ENCODE results near the gene DLGAP1. TPM values are rescaled to one million over a fixed set of nuclear protein-coding genes. Genes with fewer than 3 reads are reported as not detected.
A peak's percentile ranks its signal among the peaks of the same experiment; 100 is the strongest.
"Not testable (repeated sequence)": the region's sequence is repeated elsewhere in the genome, so short reads cannot be mapped to it uniquely, and the experiment has no call there.

Gene DLGAP1
- total RNA-seq, 1 donor from 2014 or later, result 2.0 TPM

DNA sequence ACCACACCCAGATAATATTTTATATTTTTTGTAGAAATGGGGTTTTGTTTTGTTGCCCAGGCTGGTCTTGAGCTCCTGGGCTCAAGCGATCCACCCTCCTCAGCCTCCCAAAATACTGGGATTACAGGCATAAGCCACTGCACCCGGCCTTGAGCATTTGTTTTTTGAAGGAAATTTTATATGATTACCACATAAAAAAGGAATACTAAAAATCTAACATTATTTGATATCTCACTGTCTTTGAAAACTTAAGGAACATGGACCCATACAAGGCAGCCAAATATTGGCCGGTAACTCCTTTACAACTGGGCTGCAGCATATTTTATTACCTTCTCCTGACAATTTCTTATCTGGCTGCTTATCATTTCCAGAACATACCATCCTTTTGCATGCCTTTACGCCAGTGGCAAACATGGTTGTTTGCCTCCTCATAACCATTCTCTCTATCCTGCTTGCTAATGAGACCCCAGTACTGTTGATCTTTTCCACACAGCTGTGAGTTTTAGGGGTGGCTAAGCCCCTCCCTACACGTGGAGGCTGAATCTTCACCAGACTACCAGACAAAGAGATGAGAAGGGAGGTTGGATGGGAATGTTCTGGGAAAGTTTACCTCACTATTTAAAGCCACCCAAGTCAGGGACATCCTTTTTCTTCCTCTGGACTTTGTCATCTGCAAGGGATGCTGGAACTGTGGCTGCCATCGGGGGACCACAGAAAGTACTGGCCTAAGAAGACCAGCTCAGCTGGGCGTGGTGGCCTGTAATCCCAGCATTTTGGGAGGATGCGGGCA lies 847.6 kb downstream of the DLGAP1 start:
- TF ChIP-seq, protein P1, sequence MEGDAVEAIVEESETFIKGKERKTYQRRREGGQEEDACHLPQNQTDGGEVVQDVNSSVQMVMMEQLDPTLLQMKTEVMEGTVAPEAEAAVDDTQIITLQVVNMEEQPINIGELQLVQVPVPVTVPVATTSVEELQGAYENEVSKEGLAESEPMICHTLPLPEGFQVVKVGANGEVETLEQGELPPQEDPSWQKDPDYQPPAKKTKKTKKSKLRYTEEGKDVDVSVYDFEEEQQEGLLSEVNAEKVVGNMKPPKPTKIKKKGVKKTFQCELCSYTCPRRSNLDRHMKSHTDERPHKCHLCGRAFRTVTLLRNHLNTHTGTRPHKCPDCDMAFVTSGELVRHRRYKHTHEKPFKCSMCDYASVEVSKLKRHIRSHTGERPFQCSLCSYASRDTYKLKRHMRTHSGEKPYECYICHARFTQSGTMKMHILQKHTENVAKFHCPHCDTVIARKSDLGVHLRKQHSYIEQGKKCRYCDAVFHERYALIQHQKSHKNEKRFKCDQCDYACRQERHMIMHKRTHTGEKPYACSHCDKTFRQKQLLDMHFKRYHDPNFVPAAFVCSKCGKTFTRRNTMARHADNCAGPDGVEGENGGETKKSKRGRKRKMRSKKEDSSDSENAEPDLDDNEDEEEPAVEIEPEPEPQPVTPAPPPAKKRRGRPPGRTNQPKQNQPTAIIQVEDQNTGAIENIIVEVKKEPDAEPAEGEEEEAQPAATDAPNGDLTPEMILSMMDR (IDR thresholded peaks at IDR 0.05), result no peak
- no peak for DNase-seq (ENCODE audit: low spot score in 2 of 2)
- H3K4me1 ChIP-seq, result peaks cover 7 to 21% of the 10 kb centered on the region in 2 donors
- no peak overlapping the region for H3K4me3 ChIP-seq
- intact Hi-C loops (cut with DNase I), result loop anchor here (10.0 kb wide), 1 partner anchor 307 kb away; no protein-coding TSS in a partner anchor
- peak overlapping the region; percentile 94 to 95 for H3K27ac ChIP-seq
- H3K36me3 ChIP-seq, result no peaks in the 10 kb centered on the region
- H3K27me3 ChIP-seq, result no peaks in the 10 kb centered on the region
- H3K9me3 ChIP-seq, result no peaks in the 10 kb centered on the region

DNA sequence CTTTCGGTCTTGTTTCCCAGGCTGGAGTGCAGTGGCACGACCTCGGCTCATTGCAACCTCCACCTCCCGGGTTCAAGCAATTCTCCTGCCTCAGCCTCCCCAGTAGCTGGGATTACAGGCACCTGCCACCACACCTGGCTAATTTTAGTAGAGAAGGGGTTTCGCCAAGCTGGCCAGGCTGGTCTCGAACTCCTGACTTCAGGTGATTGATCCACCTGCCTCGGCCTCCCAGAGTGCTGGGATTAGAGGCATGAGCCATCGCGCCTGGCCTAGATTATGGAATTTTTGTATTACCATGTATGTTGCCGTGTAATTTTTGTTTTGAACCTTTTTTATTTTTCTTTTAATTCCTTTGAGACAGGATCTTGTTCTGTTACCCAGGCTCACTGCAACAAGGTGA lies 848.2 kb downstream of the DLGAP1 start:
- DNase-seq (ENCODE audit: low spot score in 2 of 2); H3K4me3 ChIP-seq; H3K36me3 ChIP-seq; H3K27me3 ChIP-seq; H3K9me3 ChIP-seq: not testable (repeated sequence)
- peaks cover 7 to 24% of the 10 kb centered on the region in 2 donors for H3K4me1 ChIP-seq
- intact Hi-C loops (cut with DNase I), result loop anchor here (1.0 to 10.0 kb wide), 2 partner anchors 15 to 308 kb away; no protein-coding TSS in a partner anchor
- H3K27ac ChIP-seq, result peak overlapping the region; percentile 94 to 95

DNA sequence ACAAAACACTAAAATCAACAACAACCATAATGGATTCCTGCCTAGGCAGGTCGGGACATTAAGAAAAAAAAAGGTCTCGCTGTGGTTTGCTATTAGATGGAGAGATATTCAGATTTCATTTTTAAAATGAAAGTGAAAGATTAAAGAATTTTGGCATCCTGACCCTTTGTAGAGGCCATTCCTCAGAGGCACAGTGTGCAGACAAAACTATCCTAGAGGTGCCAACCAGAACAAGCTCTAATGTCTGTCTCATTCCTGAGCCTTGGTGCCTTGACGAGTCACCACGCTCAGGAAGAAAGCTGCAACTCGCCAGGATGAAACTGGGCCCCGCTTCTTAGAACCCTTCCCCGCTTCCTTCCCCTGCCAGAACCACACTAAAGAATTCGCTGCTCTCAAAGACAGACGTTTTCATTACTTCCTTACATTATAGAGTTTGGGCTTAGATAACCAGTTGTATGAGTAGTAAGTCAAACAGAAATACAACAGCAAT lies 849.1 kb downstream of the DLGAP1 start:
- TF ChIP-seq, protein P1 (IDR thresholded peaks at IDR 0.05), result no peak
- intact Hi-C loops (cut with DNase I), result loop anchor here (1.0 to 10.0 kb wide), 2 partner anchors 16 to 309 kb away; no protein-coding TSS in a partner anchor
- Histone ChIP-seq H3K4me3 (peak overlapping the region; percentile 54 to 69), H3K36me3 (no peaks in the 10 kb centered on the region), H3K4me1 (peaks cover 7 to 24% of the 10 kb centered on the region in 2 donors), H3K27ac (peak overlapping the region; percentile 94 to 95), H3K9me3 (no peaks in the 10 kb centered on the region), H3K27me3 (no peaks in the 10 kb centered on the region)
- no peak for DNase-seq (ENCODE audit: low spot score in 2 of 2)

DNA sequence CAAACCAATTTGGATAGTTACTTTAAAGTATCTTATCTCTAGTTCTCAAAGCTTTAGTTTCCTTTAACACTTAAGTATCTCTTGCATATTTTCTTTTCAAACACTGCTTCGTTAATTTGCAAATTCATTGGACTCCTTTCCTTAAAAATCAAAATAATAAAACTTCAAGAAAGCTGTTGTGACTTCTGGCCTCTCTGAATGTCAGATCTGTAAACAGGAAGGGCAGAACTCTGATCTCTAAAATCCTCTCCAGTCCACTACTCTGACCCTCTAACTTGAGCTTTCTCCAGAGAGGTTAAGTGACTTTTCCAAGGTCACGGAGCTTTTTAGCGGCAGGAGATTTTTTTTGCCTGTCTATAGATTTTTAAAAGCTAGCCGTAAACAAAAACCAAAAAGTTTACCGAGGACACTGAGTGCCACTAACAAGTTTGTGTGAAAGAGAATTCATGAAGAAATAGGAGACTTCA lies 849.6 kb downstream of the DLGAP1 start:
- no peaks in the 10 kb centered on the region for H3K9me3 ChIP-seq
- TF ChIP-seq, protein P1 (IDR thresholded peaks at IDR 0.05), result no peak
- peak overlapping the region; percentile 54 to 69 for H3K4me3 ChIP-seq
- intact Hi-C loops (cut with DNase I), result loop anchor here (10.0 kb wide), 1 partner anchor 309 kb away; no protein-coding TSS in a partner anchor
- no peak for DNase-seq (ENCODE audit: low spot score in 2 of 2)
- H3K27me3 ChIP-seq, result no peaks in the 10 kb centered on the region
- H3K27ac ChIP-seq, result peak overlapping the region; percentile 94 to 95
- peaks cover 7 to 24% of the 10 kb centered on the region in 2 donors for H3K4me1 ChIP-seq
- H3K36me3 ChIP-seq, result no peaks in the 10 kb centered on the region

DNA sequence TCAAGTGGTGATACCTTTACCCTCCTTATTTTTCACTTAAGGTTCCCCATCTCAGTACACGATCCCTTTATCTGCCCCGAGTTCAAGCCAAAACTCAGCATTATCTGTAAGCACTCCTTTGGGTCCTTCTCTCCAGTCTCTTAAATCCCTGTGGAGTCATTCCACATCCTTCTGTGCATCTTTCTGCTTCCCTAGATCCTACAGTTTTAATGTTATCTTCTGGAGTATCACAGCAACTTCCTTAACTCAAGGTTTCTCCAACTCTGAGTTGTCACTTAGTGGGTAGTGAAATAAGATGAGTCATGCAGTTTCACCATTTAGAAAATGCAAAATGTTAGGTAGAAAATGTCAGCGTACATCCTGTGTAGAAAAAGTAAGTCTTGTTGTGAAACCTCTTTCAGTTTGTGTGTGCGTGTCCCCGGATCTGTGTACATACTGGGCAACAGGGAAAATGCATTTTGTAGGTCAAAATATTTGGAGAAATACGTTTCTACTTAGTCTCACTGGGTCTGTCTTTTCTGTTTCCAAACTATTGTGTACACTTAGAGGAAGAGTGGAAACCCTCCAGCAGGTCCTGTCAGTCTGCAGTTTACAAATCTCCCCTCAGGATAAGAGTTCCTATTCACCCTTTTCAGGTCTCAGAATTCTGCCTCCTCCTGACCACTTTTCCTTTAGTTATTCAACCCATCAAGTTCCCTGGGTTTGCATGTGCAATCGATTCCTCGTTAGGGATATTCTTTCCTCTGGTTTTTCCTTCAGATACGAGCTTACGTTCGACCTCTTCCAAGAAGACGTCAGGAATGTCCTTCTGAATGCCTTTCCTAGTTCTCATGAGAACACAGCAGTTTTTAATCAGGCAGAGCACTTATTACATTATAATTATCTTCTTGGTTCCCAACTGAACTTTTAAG lies 850.4 kb downstream of the DLGAP1 start:
- Histone ChIP-seq H3K9me3 (no peaks in the 10 kb centered on the region), H3K36me3 (no peaks in the 10 kb centered on the region), H3K27me3 (no peaks in the 10 kb centered on the region), H3K27ac (peak overlapping the region; percentile 94 to 95), H3K4me1 (peaks cover 7 to 24% of the 10 kb centered on the region in 2 donors), H3K4me3 (peak overlapping the region; percentile 54 to 69)
- DNase-seq (ENCODE audit: low spot score in 2 of 2), result no peak
- TF ChIP-seq, protein P1 (IDR thresholded peaks at IDR 0.05), result no peak
- intact Hi-C loops (cut with DNase I), result loop anchor here (10.0 kb wide), 1 partner anchor 310 kb away; no protein-coding TSS in a partner anchor

Data from ascending aorta (tissue), 2 donors.